HCT116 (cell line): Measurements from ENCODE around the gene PDE10A. TPM values are rescaled to one million over a fixed set of nuclear protein-coding genes. Genes with fewer than 3 reads are reported as not detected.

ENCODE experiments used
- ATAC-seq: fragments of 200-7000 bp; cut with Tn5 transposase; 2 replicates; pipeline ENCODE4 v1.9.1; 2020; ENCODE audit warnings: mild to moderate bottlenecking, moderate library complexity
- BruUV-seq: library from RNA; stranded (reverse); fragments of 400-500 nt; replicated peaks from 2 replicates; lab custom pipeline; 2021; lab: Mats Ljungman, UMichigan
- CTCF ChIA-PET: fragments of 300-600 bp; sonication (Branson Sonifier 250); formaldehyde crosslinking; loops from one replicate; lab custom pipeline; 2021; ENCODE audit warnings: antibody characterized with exemption; lab: Charles Lee
- POLR2A ChIA-PET: fragments of 300-600, 350-600 bp; sonication (Branson Sonifier 250); formaldehyde crosslinking; loops from one replicate; lab custom pipeline; 2021; ENCODE audit warnings: antibody characterized with exemption; lab: Charles Lee
- RAD21 ChIA-PET, 2 experiments: fragments of 300-600 bp; sonication (Branson Sonifier 250); formaldehyde crosslinking; loops; one replicate each; lab custom pipeline; 2023; ENCODE audit warnings: low total read pairs in 2 of 2; ENCODE audit not compliant: uncharacterized antibody in 2 of 2, unreplicated experiment in 2 of 2, low non-redundant PET in 1 of 2; lab: Charles Lee
- DNase-seq: peaks from one replicate; pipeline ENCODE4 v3.0.0-alpha.2; 2010; ENCODE audit warnings: low read depth, low spot score
- H2AFZ ChIP-seq: fragments of 200-600 bp; shearing (Covaris generic), sonication (generic); 2 replicates; pipeline ENCODE4 v1.6.1; 2017; ENCODE audit warnings: low read depth, mixed run types, mixed read lengths, antibody characterized with exemption, low read length; ENCODE audit not compliant: poor library complexity, severe bottlenecking
- H3K27ac ChIP-seq: 2 replicates; pipeline ENCODE4 v1.5.1; 2012; ENCODE audit warnings: low read depth, low read length
- H3K27me3 ChIP-seq: fragments of 200-600 bp; sonication (generic); 2 replicates; pipeline ENCODE4 v1.6.1; 2016; ENCODE audit warnings: mixed run types, low read length, mixed read lengths; ENCODE audit not compliant: insufficient read depth
- H3K36me3 ChIP-seq, 2 experiments: fragments of 200-500 bp in 1 of 2; fragments of 200-600 bp in 1 of 2; sonication (Bioruptor generic) in 1 of 2; sonication (generic) in 1 of 2; 2 replicates each; pipeline versions ENCODE4 v1.5.1 to v1.6.1; 2014 to 2016; ENCODE audit warnings: low read length in 2 of 2, inconsistent platforms in 1 of 2, mixed read lengths in 1 of 2, mixed run types in 1 of 2; ENCODE audit not compliant: insufficient read depth in 2 of 2, control insufficient read depth in 1 of 2
- H3K4me1 ChIP-seq, 2 experiments: fragments of 200-600 bp in 1 of 2; sonication (generic) in 1 of 2; 2 replicates each; pipeline versions ENCODE4 v1.5.1 to v1.6.1; 2012 to 2017; ENCODE audit warnings: low read length in 2 of 2, inconsistent platforms in 1 of 2, mild to moderate bottlenecking in 1 of 2, mixed read lengths in 1 of 2, mixed run types in 1 of 2, moderate library complexity in 1 of 2; ENCODE audit not compliant: insufficient read depth in 2 of 2, control insufficient read depth in 1 of 2
- H3K4me2 ChIP-seq: fragments of 200-600 bp; sonication (generic); 2 replicates; pipeline ENCODE4 v1.6.1; 2017; ENCODE audit warnings: mixed run types, low read length, mixed read lengths
- H3K4me3 ChIP-seq, 2 experiments: fragments of 200-600 bp in 1 of 2; sonication (generic) in 1 of 2; replicated peaks in 1 of 2; 2 replicates each; pipeline ENCODE4 v1.5.1; 2011 to 2016; ENCODE audit warnings: low read length in 2 of 2, control low read depth in 1 of 2, low read depth in 1 of 2, mild to moderate bottlenecking in 1 of 2, mixed read lengths in 1 of 2, mixed run types in 1 of 2
- H3K79me2 ChIP-seq: fragments of 200-600 bp; sonication (generic); 2 replicates; pipeline ENCODE4 v1.6.1; 2017; ENCODE audit warnings: mild to moderate bottlenecking, mixed run types, low read length, moderate library complexity, mixed read lengths; ENCODE audit not compliant: insufficient read depth
- H3K9ac ChIP-seq: fragments of 200-600 bp; sonication (generic); 2 replicates; pipeline ENCODE4 v1.6.1; 2016; ENCODE audit warnings: low read length, mixed read lengths
- H3K9me2 ChIP-seq: fragments of 200-600 bp; sonication (generic), shearing (Covaris generic); 2 replicates; pipeline ENCODE4 v1.6.1; 2017; ENCODE audit warnings: mixed run types, mild to moderate bottlenecking, moderate library complexity; ENCODE audit not compliant: insufficient read depth
- H3K9me3 ChIP-seq, 2 experiments: fragments of 200-500 bp in 1 of 2; fragments of 200-600 bp in 1 of 2; sonication (Bioruptor generic) in 1 of 2; sonication (generic) in 1 of 2; 2 replicates each; pipeline ENCODE4 v1.6.1; 2014 to 2017; ENCODE audit warnings: low read length in 2 of 2, mixed read lengths in 2 of 2, inconsistent platforms in 1 of 2, low read depth in 1 of 2, mild to moderate bottlenecking in 1 of 2, mixed run types in 1 of 2, moderate library complexity in 1 of 2; ENCODE audit not compliant: control insufficient read depth in 1 of 2, insufficient read depth in 1 of 2
- H4K20me1 ChIP-seq: fragments of 200-600 bp; sonication (generic), shearing (Covaris generic); 2 replicates; pipeline ENCODE4 v1.6.1; 2017; ENCODE audit warnings: mixed run types, mild to moderate bottlenecking, moderate library complexity; ENCODE audit not compliant: insufficient read depth
- CBX3 ChIP-seq: IDR thresholded peaks from 2 replicates; pipeline ENCODE4 v1.6.1; 2012; ENCODE audit warnings: low read depth
- ELF1 ChIP-seq: IDR thresholded peaks from 2 replicates; pipeline ENCODE4 v1.6.1; 2012; ENCODE audit warnings: low read depth, borderline replicate concordance
- EZH2 ChIP-seq: fragments of 200-600 bp; sonication (generic); IDR thresholded peaks from 2 replicates; pipeline ENCODE4 v1.6.1; 2017; ENCODE audit warnings: antibody characterized with exemption, mixed run types
- EZH2phosphoT487 ChIP-seq: fragments of 200-600 bp; IDR thresholded peaks from 2 replicates; pipeline ENCODE4 v1.6.1; 2018; ENCODE audit warnings: antibody characterized with exemption, borderline replicate concordance
- FOSL1 ChIP-seq: IDR thresholded peaks from 2 replicates; pipeline ENCODE4 v1.6.1; 2012; ENCODE audit warnings: low read depth
- RAD21 ChIP-seq: IDR thresholded peaks from 2 replicates; pipeline ENCODE4 v1.6.1; 2012; ENCODE audit warnings: low read depth, mild to moderate bottlenecking
- SIN3A ChIP-seq: IDR thresholded peaks from 2 replicates; pipeline ENCODE4 v1.6.1; 2012; ENCODE audit warnings: low read depth
- ZFX ChIP-seq: fragments of 450-650 bp; IDR thresholded peaks from 2 replicates; pipeline ENCODE4 v1.6.1; 2017
- ZNF274 ChIP-seq: fragments of 200-500 bp; sonication (Bioruptor generic); IDR thresholded peaks from 2 replicates; pipeline ENCODE4 v1.6.1; 2014; ENCODE audit warnings: mild to moderate bottlenecking, low read depth, low read length, inconsistent platforms
- intact Hi-C: fragments of 100-400 bp; cut with micrococcal nuclease; formaldehyde crosslinking; loops from 2 replicates; pipeline ENCODE4 v1.10.0; 2022
- total RNA-seq: library from RNA; stranded (reverse); gene quantifications from one replicate; pipeline ENCODE4 v1.2.1, GENCODE V29; 2021; ENCODE audit not compliant: unreplicated experiment
- TF ChIP-seq, protein P1 (sequence below), 3 experiments: fragments of 200-600 bp in 1 of 3; sonication (generic) in 1 of 3; IDR thresholded peaks in 2 of 3; conservative IDR thresholded peaks in 1 of 3; 2 replicates each; pipeline ENCODE4 v1.5.1; 2012 to 2017; ENCODE audit warnings: low read depth in 2 of 3, low read length in 2 of 3, antibody characterized with exemption in 1 of 3, borderline replicate concordance in 1 of 3, control low read depth in 1 of 3, mild to moderate bottlenecking in 1 of 3, mixed read lengths in 1 of 3, mixed run types in 1 of 3, moderate library complexity in 1 of 3; ENCODE audit not compliant: insufficient read depth in 1 of 3

PDE10A gene
- total RNA-seq, 1 experiment from 2014 or later, result 0.37 TPM

DNA sequence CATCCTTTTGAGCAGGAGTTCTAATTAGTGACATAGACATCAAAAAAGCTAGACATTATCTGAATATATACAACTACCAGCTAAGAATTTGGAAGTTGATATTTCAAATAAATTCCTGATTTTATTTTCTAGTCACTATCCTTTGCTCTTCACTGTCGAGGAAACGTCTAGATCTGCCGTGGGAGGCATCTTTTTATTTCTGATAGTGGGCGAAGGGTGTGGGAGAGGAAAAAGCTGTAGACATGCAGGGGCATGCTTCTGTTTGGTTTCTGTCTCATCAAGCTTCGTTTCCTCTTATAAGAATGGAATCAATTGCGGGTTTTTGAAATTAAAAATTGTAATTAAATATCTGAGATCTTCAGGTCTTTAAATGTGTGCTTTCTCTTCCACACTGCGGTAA lies 337.4 kb downstream of the PDE10A start:
- POLR2A ChIA-PET, result no interaction called here
- Histone ChIP-seq H3K9me3 (peaks cover 0 to 8% of the 10 kb centered on the region in 2 experiments; a peak in 2 of 4 replicates), H3K27me3 (no peaks in the 10 kb centered on the region), H4K20me1 (no peaks in the 10 kb centered on the region), H3K4me3 (no peak overlapping the region), H2AFZ (no peak overlapping the region), H3K4me1 (no peaks in the 10 kb centered on the region), H3K9ac (no peak overlapping the region)
- no TSS peak for BruUV-seq
- CTCF ChIA-PET, result no interaction called here
- RAD21 ChIA-PET, result no interaction called here
- intact Hi-C loops, result no loop called here
- TF ChIP-seq CBX3, result no peak
- TF ChIP-seq ZFX, result no peak
- TF ChIP-seq, protein P1, sequence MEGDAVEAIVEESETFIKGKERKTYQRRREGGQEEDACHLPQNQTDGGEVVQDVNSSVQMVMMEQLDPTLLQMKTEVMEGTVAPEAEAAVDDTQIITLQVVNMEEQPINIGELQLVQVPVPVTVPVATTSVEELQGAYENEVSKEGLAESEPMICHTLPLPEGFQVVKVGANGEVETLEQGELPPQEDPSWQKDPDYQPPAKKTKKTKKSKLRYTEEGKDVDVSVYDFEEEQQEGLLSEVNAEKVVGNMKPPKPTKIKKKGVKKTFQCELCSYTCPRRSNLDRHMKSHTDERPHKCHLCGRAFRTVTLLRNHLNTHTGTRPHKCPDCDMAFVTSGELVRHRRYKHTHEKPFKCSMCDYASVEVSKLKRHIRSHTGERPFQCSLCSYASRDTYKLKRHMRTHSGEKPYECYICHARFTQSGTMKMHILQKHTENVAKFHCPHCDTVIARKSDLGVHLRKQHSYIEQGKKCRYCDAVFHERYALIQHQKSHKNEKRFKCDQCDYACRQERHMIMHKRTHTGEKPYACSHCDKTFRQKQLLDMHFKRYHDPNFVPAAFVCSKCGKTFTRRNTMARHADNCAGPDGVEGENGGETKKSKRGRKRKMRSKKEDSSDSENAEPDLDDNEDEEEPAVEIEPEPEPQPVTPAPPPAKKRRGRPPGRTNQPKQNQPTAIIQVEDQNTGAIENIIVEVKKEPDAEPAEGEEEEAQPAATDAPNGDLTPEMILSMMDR (IDR thresholded peaks at IDR 0.05 in 2 of 3, conservative IDR thresholded peaks at IDR 0.05 in 1 of 3; ENCODE audit: borderline replicate concordance in 1 of 3, insufficient read depth in 1 of 3, low read depth in 2 of 3, low read length in 2 of 3), result no peak
- TF ChIP-seq RAD21, result no peak
- no peak for TF ChIP-seq ZNF274
- TF ChIP-seq SIN3A, result no peak
- TF ChIP-seq EZH2, result no peak
- TF ChIP-seq EZH2phosphoT487, result no peak
- no peak for TF ChIP-seq FOSL1
- TF ChIP-seq ELF1, result no peak
- TF ChIP-seq, all 23 proteins: peak for 0
- no peaks in the 10 kb centered on the region for H3K79me2 ChIP-seq
- DNase-seq (no peak), ATAC-seq (no peak)
- H3K27ac ChIP-seq, result no peak overlapping the region
- no peak overlapping the region for H3K4me2 ChIP-seq
- no peaks in the 10 kb centered on the region for H3K9me2 ChIP-seq
- H3K36me3 ChIP-seq, result no peaks in the 10 kb centered on the region
